Uterus (tissue), 4 donors: Measurements from ENCODE around the gene SRGAP1. TPM values are rescaled to one million over a fixed set of nuclear protein-coding genes. Genes with fewer than 3 reads are reported as not detected.

Source experiments
- DNase-seq, 2 donors: peaks; one replicate each; pipeline ENCODE4 v3.0.0-alpha.2; 2019 to 2020
- H3K27ac ChIP-seq, 2 donors: fragments of 200-600 bp; sonication (generic); 1 replicate in 1 of 2; 2 replicates in 1 of 2; pipeline ENCODE4 v1.5.1; 2016 to 2018
- H3K27me3 ChIP-seq, 2 donors: fragments of 200-600 bp; sonication (generic); one replicate each; pipeline ENCODE4 v1.5.1; 2018 to 2019; ENCODE audit warnings: control low read depth in 1 of 2
- H3K36me3 ChIP-seq, 2 donors: fragments of 200-600 bp; sonication (generic); one replicate each; pipeline ENCODE4 v1.5.1; 2019; ENCODE audit warnings: control low read depth in 1 of 2
- H3K4me1 ChIP-seq, 2 donors: fragments of 200-600 bp; sonication (generic); one replicate each; pipeline ENCODE4 v1.5.1; 2018 to 2019; ENCODE audit warnings: control low read depth in 1 of 2
- H3K4me3 ChIP-seq, 2 donors: fragments of 200-600 bp; sonication (generic); 1 replicate in 1 of 2; 2 replicates in 1 of 2; pipeline ENCODE4 v1.5.1; 2018 to 2019; ENCODE audit warnings: mild to moderate bottlenecking in 1 of 2
- H3K9me3 ChIP-seq, 2 donors: fragments of 200-600 bp; sonication (generic); one replicate each; pipeline ENCODE4 v1.5.1; 2019; ENCODE audit warnings: control low read depth in 1 of 2
- POLR2A ChIP-seq, 2 donors: fragments of 450-650 bp; IDR thresholded peaks; one replicate each; pipeline ENCODE4 v1.6.1; 2016; ENCODE audit warnings: antibody characterized with exemption in 2 of 2, mild to moderate bottlenecking in 1 of 2, moderate library complexity in 1 of 2
- intact Hi-C: fragments of 100-400 bp; cut with DNase I; formaldehyde crosslinking; loops from one replicate; pipeline ENCODE4 v1.15.1; 2023; ENCODE audit warnings: low total_unique reads
- total RNA-seq, 4 donors: library from RNA; depleted of rRNA in 3 of 4; stranded (reverse); fragments of >200 nt in 3 of 4; gene quantifications; one replicate each; pipeline versions ENCODE4 v1.1.0 to v1.2.4, GENCODE V29; 2014 to 2023
- TF ChIP-seq, protein P1 (sequence below), 4 experiments: fragments of 200-600 bp in 2 of 4; fragments of 450-650 bp in 2 of 4; sonication (generic) in 2 of 4; IDR thresholded peaks; one replicate each; pipeline ENCODE4 v1.5.1; 2016 to 2019; ENCODE audit warnings: antibody characterized with exemption in 4 of 4, mild to moderate bottlenecking in 2 of 4, moderate library complexity in 1 of 4
- donor health status: DM: yes; HTN: yes; CAD: no.

SRGAP1 gene
- total RNA-seq, 4 donors from 2014 or later = 10.0 to 23.0 (median 14.8) TPM

DNA sequence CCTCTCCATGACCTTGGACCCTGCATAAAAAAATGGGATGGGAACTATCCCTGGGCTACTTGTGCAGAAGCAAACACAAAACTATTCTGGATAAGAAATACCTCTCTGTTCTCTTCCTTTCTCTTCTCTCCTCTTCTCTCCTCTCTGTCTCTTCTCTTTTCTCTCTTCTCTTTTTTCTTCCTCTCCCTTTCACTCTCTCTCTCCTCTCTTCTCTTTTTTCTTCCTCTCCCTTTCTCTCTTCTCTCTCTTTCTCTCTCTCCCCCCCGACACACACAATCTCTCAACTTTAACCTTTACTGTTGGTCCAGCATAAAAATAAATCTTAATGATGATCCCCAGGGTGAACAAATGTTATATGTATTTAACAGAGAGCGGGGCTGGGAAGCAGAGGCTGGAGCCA, 141.4 kb downstream of the SRGAP1 start:
- no peak for DNase-seq
- no peak overlapping the region for H3K27ac ChIP-seq
- H3K4me1 ChIP-seq = no peaks in the 10 kb centered on the region
- intact Hi-C loops = no loop called here
- H3K36me3 ChIP-seq = no peaks in the 10 kb centered on the region
- no peaks in the 10 kb centered on the region for H3K9me3 ChIP-seq
- H3K27me3 ChIP-seq = no peaks in the 10 kb centered on the region
- no peak overlapping the region for H3K4me3 ChIP-seq
- TF ChIP-seq POLR2A (IDR thresholded peaks at IDR 0.05) = no peak
- TF ChIP-seq, protein P1, sequence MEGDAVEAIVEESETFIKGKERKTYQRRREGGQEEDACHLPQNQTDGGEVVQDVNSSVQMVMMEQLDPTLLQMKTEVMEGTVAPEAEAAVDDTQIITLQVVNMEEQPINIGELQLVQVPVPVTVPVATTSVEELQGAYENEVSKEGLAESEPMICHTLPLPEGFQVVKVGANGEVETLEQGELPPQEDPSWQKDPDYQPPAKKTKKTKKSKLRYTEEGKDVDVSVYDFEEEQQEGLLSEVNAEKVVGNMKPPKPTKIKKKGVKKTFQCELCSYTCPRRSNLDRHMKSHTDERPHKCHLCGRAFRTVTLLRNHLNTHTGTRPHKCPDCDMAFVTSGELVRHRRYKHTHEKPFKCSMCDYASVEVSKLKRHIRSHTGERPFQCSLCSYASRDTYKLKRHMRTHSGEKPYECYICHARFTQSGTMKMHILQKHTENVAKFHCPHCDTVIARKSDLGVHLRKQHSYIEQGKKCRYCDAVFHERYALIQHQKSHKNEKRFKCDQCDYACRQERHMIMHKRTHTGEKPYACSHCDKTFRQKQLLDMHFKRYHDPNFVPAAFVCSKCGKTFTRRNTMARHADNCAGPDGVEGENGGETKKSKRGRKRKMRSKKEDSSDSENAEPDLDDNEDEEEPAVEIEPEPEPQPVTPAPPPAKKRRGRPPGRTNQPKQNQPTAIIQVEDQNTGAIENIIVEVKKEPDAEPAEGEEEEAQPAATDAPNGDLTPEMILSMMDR (IDR thresholded peaks at IDR 0.05) = no peak

GRCh38 chr12:63989301-63989845, 144.9 kb downstream of the SRGAP1 start:
- DNase-seq = peak in 1 of 2 donors; percentile 31
- intact Hi-C loops = no loop called here
- Histone ChIP-seq H3K27ac (peak overlapping the region; percentile 21 to 49), H3K9me3 (no peaks in the 10 kb centered on the region), H3K4me3 (no peak overlapping the region), H3K4me1 (peaks cover 0 to 9% of the 10 kb centered on the region in 2 donors), H3K27me3 (no peaks in the 10 kb centered on the region), H3K36me3 (no peaks in the 10 kb centered on the region)
- no peak for TF ChIP-seq POLR2A (IDR thresholded peaks at IDR 0.05)
- TF ChIP-seq, protein P1 (IDR thresholded peaks at IDR 0.05) = no peak

DNA sequence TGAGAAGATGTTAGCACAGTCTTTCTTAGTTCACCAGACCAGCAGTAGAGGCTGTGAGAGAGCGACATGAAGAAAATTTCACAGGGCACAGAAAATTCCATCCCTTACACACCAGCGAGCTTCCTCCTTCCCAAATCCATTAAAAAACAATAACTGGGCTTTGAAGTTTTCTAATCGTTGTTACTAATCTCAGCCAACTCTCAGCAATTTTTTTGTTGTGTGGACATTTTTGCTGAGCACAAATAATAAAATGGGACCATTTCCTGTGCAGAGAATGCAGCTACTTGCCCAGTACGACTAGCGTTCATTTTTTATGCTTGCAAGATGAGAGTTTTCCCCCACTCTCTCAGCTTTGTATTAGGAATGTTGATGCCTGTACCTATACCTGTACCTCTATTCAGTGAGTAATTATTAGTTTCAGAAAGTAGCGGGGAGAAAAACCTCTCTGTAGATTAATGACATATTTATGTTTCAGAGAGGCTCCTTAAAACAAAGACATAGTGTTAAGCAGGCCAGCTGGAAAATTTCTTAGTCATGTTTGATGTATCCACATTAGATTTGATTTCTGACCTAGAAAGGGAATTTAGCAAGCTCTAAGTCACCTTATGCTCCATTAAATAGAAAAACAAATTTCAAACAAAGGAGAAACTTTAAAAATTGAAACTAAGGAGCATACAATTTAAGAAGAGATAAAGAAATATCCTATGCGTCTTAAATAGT, 146.5 kb downstream of the SRGAP1 start:
- no peaks in the 10 kb centered on the region for H3K27me3 ChIP-seq
- H3K9me3 ChIP-seq = no peaks in the 10 kb centered on the region
- H3K4me3 ChIP-seq = no peak overlapping the region
- DNase-seq = no peak
- intact Hi-C loops = no loop called here
- TF ChIP-seq, protein P1 (IDR thresholded peaks at IDR 0.05) = no peak
- TF ChIP-seq POLR2A (IDR thresholded peaks at IDR 0.05) = no peak
- peaks cover 0 to 9% of the 10 kb centered on the region in 2 donors for H3K4me1 ChIP-seq
- H3K27ac ChIP-seq = peak overlapping the region; percentile 39 to 41
- no peaks in the 10 kb centered on the region for H3K36me3 ChIP-seq

DNA sequence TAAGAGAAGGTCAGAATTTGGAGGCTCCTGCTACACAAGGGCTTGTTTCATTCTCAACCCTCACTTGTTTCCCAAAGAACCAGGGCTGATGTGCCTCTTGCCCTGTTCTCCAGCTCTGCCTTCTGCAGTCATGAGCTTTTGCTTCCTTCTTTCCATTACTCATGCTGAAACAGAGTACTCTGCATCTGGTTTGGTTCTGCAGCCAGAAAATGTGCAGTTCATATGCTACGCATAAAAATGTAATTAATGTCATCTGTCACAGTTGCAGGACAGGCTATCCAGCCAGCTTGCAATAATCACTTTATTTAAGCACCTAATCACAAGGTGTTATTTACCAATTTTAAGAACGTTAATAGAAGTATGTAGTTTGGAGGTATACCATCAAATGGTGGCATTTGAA, 150.2 kb downstream of the SRGAP1 start:
- no peak for TF ChIP-seq POLR2A (IDR thresholded peaks at IDR 0.05)
- TF ChIP-seq, protein P1 (IDR thresholded peaks at IDR 0.05) = no peak
- intact Hi-C loops = no loop called here
- no peak for DNase-seq

GRCh38 chr12:63995512-63995911, 151.0 kb downstream of the SRGAP1 start:
- Histone ChIP-seq H3K27me3 (no peaks in the 10 kb centered on the region), H3K27ac (no peak overlapping the region), H3K4me3 (no peak overlapping the region), H3K4me1 (peaks cover 0 to 9% of the 10 kb centered on the region in 2 donors), H3K36me3 (no peaks in the 10 kb centered on the region), H3K9me3 (no peaks in the 10 kb centered on the region)
- TF ChIP-seq POLR2A (IDR thresholded peaks at IDR 0.05) = no peak
- TF ChIP-seq, protein P1 (IDR thresholded peaks at IDR 0.05) = no peak
- intact Hi-C loops = no loop called here
- DNase-seq = no peak

More for the DNA sequence above, 150.2 kb downstream of the SRGAP1 start:
- Histone ChIP-seq H3K9me3 (no peaks in the 10 kb centered on the region), H3K27ac (no peak overlapping the region), H3K27me3 (no peaks in the 10 kb centered on the region), H3K4me1 (peaks cover 0 to 9% of the 10 kb centered on the region in 2 donors), H3K4me3 (no peak overlapping the region), H3K36me3 (no peaks in the 10 kb centered on the region)
